ENCODE results near the gene TRAPPC6A. TPM values are rescaled to one million over a fixed set of nuclear protein-coding genes. Genes with fewer than 3 reads are reported as not detected.

Gene TRAPPC6A
- total and polyA plus RNA-seq, 2 experiments from 2014 or later = 11.2 to 18.8 TPM

GRCh38 chr19:45113628-45114027, 64.4 kb downstream of the TRAPPC6A start:
- H4K20me1 ChIP-seq (ENCODE audit: insufficient read depth) = peaks cover 12% of the 10 kb centered on the region; the same call in 1 of the 2 replicates
- H3K36me3 ChIP-seq (ENCODE audit: low read depth) = no peaks in the 10 kb centered on the region
- TF ChIP-seq EZH2 (IDR thresholded peaks at IDR 0.05; ENCODE audit: insufficient read depth, poor library complexity, severe bottlenecking) (no peak), EZH2phosphoT487 (IDR thresholded peaks at IDR 0.05; ENCODE audit: insufficient read depth, low read depth) (no peak)
- H3K9me3 ChIP-seq (ENCODE audit: low read depth) = no peaks in the 10 kb centered on the region
- no peaks in the 10 kb centered on the region for H3F3A ChIP-seq (ENCODE audit: insufficient read depth)
- no peak for DNase-seq
- H3K79me2 ChIP-seq (ENCODE audit: insufficient read depth) = peaks cover 99% of the 10 kb centered on the region
- in situ Hi-C loops (cut with MboI) = no loop called here
- H3K27me3 ChIP-seq (replicated peaks; ENCODE audit: insufficient read depth) = no peaks in the 10 kb centered on the region
- 90 to 91% methylated on average over 9 of the region's 9 CpGs for WGBS, 2 experiments (ENCODE audit: low coverage in 1 of 2, low lambda C conversion rate in 2 of 2, missing lambda C conversion rate in 2 of 2)
- H3K27ac ChIP-seq = no peak overlapping the region
- no peak overlapping the region for H3K4me2 ChIP-seq (ENCODE audit: unreplicated experiment)
- no peak overlapping the region for H2AFZ ChIP-seq
- no peaks in the 10 kb centered on the region for H3K9me2 ChIP-seq (ENCODE audit: insufficient read depth)
- H3K4me3 ChIP-seq = no peak overlapping the region
- no peaks in the 10 kb centered on the region for H3K4me1 ChIP-seq (ENCODE audit: insufficient read depth)
- no peak overlapping the region for H3K9ac ChIP-seq

Other genes with a start within 250 kb of the TRAPPC6A start
- not detected in 2 replicates for gene APOC4, start 236.0 kb downstream of the TRAPPC6A start, total RNA-seq (2014; rRNA removed; shearing (Covaris generic))
- gene APOC4, start 236.0 kb downstream of the TRAPPC6A start, polyA plus RNA-seq (2016; fragmentation: Nextera tagmentation; extraction: Ambion mirVana) = not detected in 2 replicates
- not detected in 2 replicates for gene APOC2, start 232.2 kb downstream of the TRAPPC6A start, total RNA-seq (2014; rRNA removed; shearing (Covaris generic))
- gene APOC2, start 232.2 kb downstream of the TRAPPC6A start, polyA plus RNA-seq (2016; fragmentation: Nextera tagmentation; extraction: Ambion mirVana) = not detected in 2 replicates
- gene CLPTM1, start 222.9 kb downstream of the TRAPPC6A start, total RNA-seq (2014; rRNA removed; shearing (Covaris generic)) = 40.5 and 42.5 TPM in 2 replicates
- 103 and 109 TPM in 2 replicates for gene CLPTM1, start 222.9 kb downstream of the TRAPPC6A start, polyA plus RNA-seq (2016; fragmentation: Nextera tagmentation; extraction: Ambion mirVana)
- gene RELB, start 176.8 kb downstream of the TRAPPC6A start, total RNA-seq (2014; rRNA removed; shearing (Covaris generic)) = 9.7 and 12.5 TPM in 2 replicates
- 7.6 and 10.0 TPM in 2 replicates for gene RELB, start 176.8 kb downstream of the TRAPPC6A start, polyA plus RNA-seq (2016; fragmentation: Nextera tagmentation; extraction: Ambion mirVana)
- 12.3 and 45.1 TPM in 2 replicates for gene CLASRP, start 139.2 kb downstream of the TRAPPC6A start, total RNA-seq (2014; rRNA removed; shearing (Covaris generic))
- 9.2 and 10.1 TPM in 2 replicates for gene CLASRP, start 139.2 kb downstream of the TRAPPC6A start, polyA plus RNA-seq (2016; fragmentation: Nextera tagmentation; extraction: Ambion mirVana)
- 0.25 TPM in 1 of 2 replicates, not detected in the other for gene ZNF296, start 101.8 kb downstream of the TRAPPC6A start, total RNA-seq (2014; rRNA removed; shearing (Covaris generic))
- gene ZNF296, start 101.8 kb downstream of the TRAPPC6A start, polyA plus RNA-seq (2016; fragmentation: Nextera tagmentation; extraction: Ambion mirVana) = 0.15 TPM in 1 of 2 replicates, not detected in the other
- gene GEMIN7, start 99.0 kb downstream of the TRAPPC6A start, total RNA-seq (2014; rRNA removed; shearing (Covaris generic)) = 22.5 and 25.3 TPM in 2 replicates
- 48.4 and 49.7 TPM in 2 replicates for gene GEMIN7, start 99.0 kb downstream of the TRAPPC6A start, polyA plus RNA-seq (2016; fragmentation: Nextera tagmentation; extraction: Ambion mirVana)
- gene PPP1R37, start 85.1 kb downstream of the TRAPPC6A start, total RNA-seq (2014; rRNA removed; shearing (Covaris generic)) = 39.2 and 43.8 TPM in 2 replicates
- gene PPP1R37, start 85.1 kb downstream of the TRAPPC6A start, polyA plus RNA-seq (2016; fragmentation: Nextera tagmentation; extraction: Ambion mirVana) = 1.6 and 1.9 TPM in 2 replicates
- gene NKPD1, start 17.3 kb downstream of the TRAPPC6A start, total RNA-seq (2014; rRNA removed; shearing (Covaris generic)) = 0.11 and 0.25 TPM in 2 replicates
- not detected in 2 replicates for gene NKPD1, start 17.3 kb downstream of the TRAPPC6A start, polyA plus RNA-seq (2016; fragmentation: Nextera tagmentation; extraction: Ambion mirVana)
- 4.3 and 9.0 TPM in 2 replicates for gene BLOC1S3, start 547 bp upstream of the TRAPPC6A start, total RNA-seq (2014; rRNA removed; shearing (Covaris generic))
- gene BLOC1S3, start 547 bp upstream of the TRAPPC6A start, polyA plus RNA-seq (2016; fragmentation: Nextera tagmentation; extraction: Ambion mirVana) = 7.2 and 8.9 TPM in 2 replicates
- 0.38 TPM in 1 of 2 replicates, not detected in the other for gene EXOC3L2, start 67.2 kb upstream of the TRAPPC6A start, total RNA-seq (2014; rRNA removed; shearing (Covaris generic))
- 0.06 TPM in 1 of 2 replicates, not detected in the other for gene EXOC3L2, start 67.2 kb upstream of the TRAPPC6A start, polyA plus RNA-seq (2016; fragmentation: Nextera tagmentation; extraction: Ambion mirVana)
- 10.2 and 11.6 TPM in 2 replicates for gene MARK4, start 73.0 kb upstream of the TRAPPC6A start, total RNA-seq (2014; rRNA removed; shearing (Covaris generic))
- gene MARK4, start 73.0 kb upstream of the TRAPPC6A start, polyA plus RNA-seq (2016; fragmentation: Nextera tagmentation; extraction: Ambion mirVana) = 4.0 and 4.9 TPM in 2 replicates
- not detected in 2 replicates for gene CKM, start 144.6 kb upstream of the TRAPPC6A start, total RNA-seq (2014; rRNA removed; shearing (Covaris generic))
- 0.11 TPM in 1 of 2 replicates, not detected in the other for gene CKM, start 144.6 kb upstream of the TRAPPC6A start, polyA plus RNA-seq (2016; fragmentation: Nextera tagmentation; extraction: Ambion mirVana)
- gene KLC3, start 162.5 kb upstream of the TRAPPC6A start, total RNA-seq (2014; rRNA removed; shearing (Covaris generic)) = not detected in 2 replicates
- gene KLC3, start 162.5 kb upstream of the TRAPPC6A start, polyA plus RNA-seq (2016; fragmentation: Nextera tagmentation; extraction: Ambion mirVana) = not detected in 2 replicates
- 29.8 and 32.3 TPM in 2 replicates for gene ERCC2, start 192.3 kb upstream of the TRAPPC6A start, total RNA-seq (2014; rRNA removed; shearing (Covaris generic))
- gene ERCC2, start 192.3 kb upstream of the TRAPPC6A start, polyA plus RNA-seq (2016; fragmentation: Nextera tagmentation; extraction: Ambion mirVana) = 13.7 TPM in 2 replicates
- gene PPP1R13L, start 226.8 kb upstream of the TRAPPC6A start, total RNA-seq (2014; rRNA removed; shearing (Covaris generic)) = 3.9 and 36.5 TPM in 2 replicates
- 6.2 and 6.4 TPM in 2 replicates for gene PPP1R13L, start 226.8 kb upstream of the TRAPPC6A start, polyA plus RNA-seq (2016; fragmentation: Nextera tagmentation; extraction: Ambion mirVana)
- gene POLR1G, start 228.4 kb upstream of the TRAPPC6A start, total RNA-seq (2014; rRNA removed; shearing (Covaris generic)) = 3.9 and 8.8 TPM in 2 replicates
- 7.2 and 10.8 TPM in 2 replicates for gene POLR1G, start 228.4 kb upstream of the TRAPPC6A start, polyA plus RNA-seq (2016; fragmentation: Nextera tagmentation; extraction: Ambion mirVana)
- 63.0 and 79.8 TPM in 2 replicates for gene ERCC1, start 245.7 kb upstream of the TRAPPC6A start, total RNA-seq (2014; rRNA removed; shearing (Covaris generic))
- 89.0 and 90.9 TPM in 2 replicates for gene ERCC1, start 245.7 kb upstream of the TRAPPC6A start, polyA plus RNA-seq (2016; fragmentation: Nextera tagmentation; extraction: Ambion mirVana)